HG02973 (cell line): Measurements from ENCODE around the gene NMD3.

Source experiments
- ATAC-seq: cut with Tn5 transposase; IDR thresholded peaks from one replicate; pipeline ENCODE4 v1.9.1; 2021; ENCODE audit warnings: moderate library complexity; ENCODE audit not compliant: unreplicated experiment

Gene NMD3

DNA sequence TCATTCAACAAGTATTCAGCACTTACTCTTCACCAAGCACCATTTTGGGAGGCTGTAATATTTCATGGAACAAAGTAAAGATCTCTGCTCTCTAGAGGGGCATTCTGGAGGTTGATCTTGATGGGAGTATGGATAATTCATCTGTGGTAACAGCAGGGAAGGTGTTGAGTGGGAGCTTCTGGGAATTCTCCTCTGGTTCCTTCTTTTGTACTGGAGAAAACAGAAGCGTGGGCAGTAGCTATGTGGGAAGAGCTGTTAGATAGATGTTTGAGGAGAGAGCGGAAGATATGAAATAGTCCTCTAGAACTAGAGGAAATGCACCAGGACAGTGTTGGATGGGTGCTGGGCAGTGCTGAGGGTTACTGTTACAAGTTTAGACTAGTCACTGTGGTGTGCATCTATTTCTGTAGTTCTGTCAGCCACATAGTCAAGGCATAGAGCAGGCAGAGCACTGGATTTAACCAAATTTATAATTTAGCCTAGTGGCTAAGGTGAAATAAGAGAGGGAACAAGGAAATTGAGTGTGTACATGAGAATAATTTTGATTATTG, 9.6 kb downstream of the NMD3 start:
- no peak for ATAC-seq

DNA sequence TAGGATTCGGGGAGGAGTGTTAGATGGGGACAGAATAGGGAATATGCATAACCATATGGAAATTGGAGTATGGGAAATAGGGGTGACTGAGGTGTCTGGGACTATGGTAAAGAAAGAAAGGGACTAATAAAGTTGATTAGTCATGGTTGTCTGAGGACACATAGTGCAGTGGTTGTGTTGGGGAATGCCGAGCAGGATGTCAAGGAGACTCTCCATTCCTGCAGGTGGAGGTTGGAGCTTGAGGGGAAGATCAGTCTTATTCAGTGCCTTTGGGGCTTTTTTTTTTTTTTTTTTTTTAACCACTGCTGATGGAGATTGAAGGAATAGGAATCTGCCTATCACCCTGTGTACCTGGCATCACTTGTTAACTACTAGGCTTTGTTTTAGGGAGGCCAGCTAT, 10.8 kb downstream of the NMD3 start:
- ATAC-seq, result no peak

DNA sequence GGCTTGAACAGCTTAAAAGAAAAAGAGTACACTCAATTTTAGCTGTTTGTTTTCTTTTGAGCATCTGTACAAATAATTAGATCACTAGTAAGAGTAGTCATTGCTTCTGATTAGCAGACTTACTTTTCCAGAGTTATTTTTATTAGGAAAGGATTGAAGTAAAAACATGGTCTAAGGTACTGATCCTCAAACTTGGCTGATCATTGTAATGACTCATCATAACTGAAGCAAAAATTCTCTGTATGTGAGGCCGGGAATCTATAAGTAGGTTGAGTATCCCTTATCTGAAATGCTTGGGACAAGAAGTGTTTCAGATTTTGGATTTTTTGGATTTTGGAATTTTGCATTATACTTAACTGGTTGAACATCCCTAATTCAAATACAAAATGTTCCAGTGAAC, 12.4 kb downstream of the NMD3 start:
- no peak for ATAC-seq

DNA sequence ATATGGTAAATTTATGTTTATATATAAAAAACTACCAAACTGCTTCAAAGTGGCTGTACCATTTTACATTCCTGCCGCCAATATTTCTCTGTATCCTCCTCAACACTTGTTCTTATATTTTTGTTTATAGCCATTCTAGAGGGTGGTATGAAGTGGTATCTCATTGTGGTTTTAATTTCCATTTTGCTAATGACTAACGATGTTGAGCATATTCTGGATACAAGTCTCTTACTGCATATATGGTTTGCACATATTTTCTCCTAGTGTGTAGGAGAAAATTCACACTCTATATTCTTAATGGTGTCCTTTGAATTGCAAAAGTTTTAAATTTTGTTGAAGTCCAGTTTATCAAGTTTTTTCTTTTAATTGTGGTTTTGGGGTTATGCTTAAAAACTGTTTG, 15.1 kb downstream of the NMD3 start:
- ATAC-seq, result no peak

DNA sequence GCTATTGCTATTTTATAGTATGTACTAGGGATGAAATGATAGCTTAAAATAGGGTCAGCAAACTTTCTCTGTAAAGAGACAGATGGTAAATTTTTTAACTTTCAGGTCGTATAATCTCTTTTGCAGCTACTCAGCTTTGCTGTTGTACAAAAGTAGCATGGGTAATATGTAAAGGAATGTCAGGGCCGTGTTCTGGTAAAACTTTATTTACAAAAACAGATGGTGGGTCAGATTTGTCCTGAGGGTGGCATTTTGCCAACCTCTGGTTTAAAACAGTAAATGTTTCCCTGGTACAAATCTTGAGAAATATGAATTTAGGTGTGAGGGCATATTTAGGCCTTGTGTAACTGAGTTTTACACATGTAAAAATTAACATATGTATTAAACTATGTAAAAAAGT, 18.6 kb downstream of the NMD3 start:
- ATAC-seq, result no peak

DNA sequence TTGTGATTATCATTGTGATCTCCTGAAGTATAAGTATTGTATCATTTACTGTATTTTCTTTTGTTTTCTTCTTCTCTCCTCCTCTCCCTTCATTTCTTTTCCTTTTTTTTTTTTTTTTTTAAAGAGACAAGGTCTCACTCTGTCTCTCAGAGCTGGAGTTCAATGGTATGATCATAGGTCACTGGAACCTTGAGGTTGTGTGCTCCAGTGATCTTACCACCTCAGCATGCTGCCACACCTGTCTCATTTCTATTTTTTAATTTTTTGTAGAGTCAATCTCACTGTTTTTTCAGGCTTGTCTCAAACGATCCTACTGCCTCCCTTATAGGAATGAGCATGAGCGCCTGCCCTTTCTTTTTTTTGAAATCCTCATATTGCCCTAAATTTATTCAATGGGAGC, 23.4 kb downstream of the NMD3 start:
- ATAC-seq, result no peak

DNA sequence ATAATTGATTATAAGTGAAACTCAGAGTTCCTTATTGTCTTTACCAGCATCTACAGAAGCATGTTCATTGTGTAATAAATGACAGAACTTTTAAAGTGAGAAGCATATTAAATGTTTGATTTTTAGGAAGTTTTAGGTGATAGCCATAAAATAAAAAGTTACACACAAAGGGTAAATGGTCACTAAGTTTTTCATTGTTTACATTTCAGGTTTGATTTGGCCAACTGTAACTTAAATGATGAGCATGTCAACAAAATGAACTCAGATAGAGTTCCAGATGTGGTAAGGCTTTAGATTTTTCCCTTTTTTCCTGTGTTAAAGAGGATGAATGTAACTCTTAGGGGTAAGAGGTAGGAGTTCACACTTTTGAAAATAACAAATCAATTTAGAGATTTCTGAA, 25.9 kb downstream of the NMD3 start:
- ATAC-seq, result no peak

DNA sequence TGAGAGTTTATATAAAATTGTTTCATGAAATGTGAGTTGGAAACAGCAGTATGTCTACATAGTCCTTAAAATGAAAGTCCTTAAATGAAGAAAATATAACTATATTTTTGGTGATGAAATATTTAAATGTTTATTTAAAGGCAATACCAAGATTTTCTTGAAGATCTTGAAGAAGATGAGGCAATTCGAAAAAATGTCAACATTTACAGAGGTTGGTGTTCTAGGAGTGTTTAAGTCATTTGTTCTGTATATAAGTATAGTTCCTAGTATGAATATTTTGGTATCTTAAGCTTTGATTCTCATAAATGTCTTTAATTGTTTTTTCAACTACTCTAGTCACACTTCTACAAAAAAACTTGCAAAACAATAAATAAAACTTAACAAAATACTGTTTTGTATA, 29.0 kb downstream of the NMD3 start:
- ATAC-seq, result no peak

DNA sequence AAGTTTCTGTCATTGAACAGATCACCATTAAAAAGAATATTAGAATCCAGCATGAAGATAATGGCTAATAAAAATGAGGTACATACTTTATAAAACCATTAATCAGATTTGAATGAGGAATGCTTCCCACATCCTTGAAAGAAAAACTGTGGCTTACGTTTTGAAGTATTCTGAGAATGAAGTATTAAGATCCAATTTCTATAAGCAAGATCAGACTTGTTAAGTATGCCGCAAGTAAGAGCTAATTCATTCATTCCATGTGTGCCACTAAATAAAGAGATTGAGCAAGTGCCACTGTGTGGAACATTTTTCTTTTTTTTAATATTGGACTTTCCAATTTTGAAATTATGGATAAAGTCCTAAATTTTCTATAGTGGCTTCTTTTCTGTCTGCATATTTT, 30.6 kb downstream of the NMD3 start:
- ATAC-seq, result no peak

DNA sequence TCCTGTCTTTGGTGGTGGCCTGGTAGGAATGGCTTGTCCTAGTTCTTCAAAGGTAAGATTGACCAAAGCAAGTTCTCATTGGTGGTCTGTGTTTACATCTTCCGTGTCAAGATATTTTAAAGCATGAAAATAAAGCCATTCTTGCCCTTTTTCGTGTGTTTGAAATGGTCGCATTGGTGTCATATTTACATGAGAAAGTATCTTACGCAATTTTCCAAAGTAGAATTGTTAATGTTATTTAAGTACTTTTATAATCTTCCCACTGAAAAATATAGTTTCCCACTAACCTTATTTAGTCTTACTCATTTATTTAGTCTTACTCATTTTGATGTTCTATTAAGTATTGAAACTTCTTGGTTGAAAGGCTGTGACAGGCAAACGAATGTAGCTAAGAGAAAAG, 31.0 kb downstream of the NMD3 start:
- ATAC-seq, result no peak

DNA sequence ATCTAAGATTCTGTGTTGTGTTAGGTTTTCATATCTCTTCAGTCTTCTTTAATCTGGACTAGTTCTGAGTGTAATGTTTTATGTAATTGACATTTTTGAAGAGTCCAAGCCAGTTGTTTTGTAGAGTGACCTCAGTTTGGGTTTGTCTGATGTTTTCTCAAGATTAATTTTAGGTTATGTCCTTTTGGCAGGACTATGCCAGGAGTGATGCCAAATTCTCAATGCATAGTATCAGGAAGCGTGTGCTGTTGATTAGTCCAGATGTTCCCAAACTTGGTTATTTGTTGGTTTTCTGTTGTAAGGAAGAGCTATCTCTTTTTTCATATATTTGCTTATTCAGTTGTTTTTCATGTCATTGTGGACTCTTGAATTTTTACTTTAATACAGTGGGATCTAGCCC, 32.6 kb downstream of the NMD3 start:
- no peak for ATAC-seq

DNA sequence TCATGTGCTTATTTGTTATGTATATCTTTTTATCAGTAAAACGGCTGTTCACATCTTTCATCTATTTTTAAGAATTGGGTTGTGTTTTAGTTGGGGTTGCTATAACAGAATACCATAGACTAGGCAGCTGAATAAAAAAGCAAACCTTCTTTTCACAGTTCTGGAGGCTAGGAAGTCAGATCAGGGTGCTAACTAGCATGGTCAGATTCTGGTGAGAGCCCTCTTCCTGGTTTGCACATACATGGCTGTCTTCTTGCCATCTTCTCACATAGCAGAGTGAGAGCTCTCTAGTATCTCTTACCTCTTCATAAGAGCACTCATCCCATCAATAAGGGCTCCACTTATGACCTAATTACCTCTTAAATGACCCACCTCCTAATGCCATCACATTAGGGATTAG, 33.8 kb downstream of the NMD3 start:
- no peak for ATAC-seq

DNA sequence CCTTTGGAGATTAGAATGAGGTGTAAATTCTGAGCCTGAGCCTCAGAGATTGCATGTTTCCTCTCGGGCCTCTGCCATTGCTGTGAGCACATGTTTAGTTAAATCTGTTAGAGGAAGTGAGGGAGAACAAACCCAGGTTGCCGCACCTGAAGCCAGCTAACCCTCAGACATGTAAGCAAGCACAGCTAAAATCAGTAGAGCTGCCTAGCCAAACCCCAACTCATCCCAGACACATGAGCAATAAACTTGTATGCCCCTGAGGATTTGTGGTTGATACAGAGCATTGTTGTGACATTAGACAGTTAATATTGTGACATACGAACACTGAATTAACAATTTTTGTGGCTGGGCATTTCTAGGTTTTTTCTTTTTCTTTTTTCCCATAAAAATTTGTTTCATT, 41.9 kb downstream of the NMD3 start:
- no peak for ATAC-seq

DNA sequence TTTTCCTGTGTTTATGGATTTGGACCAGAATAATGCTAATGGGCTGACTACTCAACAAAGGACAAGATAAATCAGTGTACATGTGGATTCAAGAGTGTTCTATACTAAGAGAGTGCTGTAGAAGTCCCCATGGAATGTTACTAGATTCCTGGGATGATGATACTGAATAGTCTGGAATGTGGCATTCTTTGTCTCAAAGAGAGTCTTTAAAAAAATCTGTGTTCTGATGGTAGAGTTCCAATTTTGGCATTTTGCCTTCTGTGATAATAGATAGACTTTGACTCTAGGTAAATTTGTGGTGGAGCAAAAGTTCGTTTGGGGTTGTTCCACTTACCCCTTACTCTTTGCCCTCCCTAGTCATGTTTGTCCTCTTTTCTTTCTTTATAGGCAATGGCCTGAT, 43.7 kb downstream of the NMD3 start:
- no peak for ATAC-seq

DNA sequence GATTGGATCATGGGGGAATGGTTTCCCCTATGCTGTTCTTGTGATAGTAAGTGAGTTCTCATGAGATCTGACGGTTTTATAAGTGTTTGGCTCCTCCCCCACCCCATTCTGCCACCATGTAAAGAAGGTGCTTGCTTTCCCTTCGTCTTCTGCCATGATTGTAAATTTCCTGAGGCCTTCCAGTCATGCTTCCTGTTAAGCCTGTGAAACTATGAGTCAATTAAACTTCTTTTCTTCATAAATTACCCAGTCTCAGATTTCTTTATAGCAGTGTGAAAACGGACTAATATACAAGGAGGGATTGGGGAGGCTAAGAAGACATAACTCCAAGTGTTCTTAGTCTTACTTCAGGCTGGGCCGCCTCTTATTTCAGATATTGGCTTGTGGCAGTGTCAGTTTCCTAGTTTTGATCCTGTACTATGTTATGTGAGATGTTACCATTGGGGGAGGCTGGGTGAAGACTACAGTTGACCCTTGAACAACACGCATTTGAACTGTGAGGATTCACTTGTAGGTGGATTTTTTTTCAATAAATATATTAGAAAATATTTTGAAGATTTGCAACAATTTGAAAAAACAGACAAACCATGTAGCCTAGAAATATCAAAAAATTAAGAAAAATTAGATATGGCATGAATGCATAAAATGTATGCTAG, 44.9 kb downstream of the NMD3 start:
- no peak for ATAC-seq

DNA sequence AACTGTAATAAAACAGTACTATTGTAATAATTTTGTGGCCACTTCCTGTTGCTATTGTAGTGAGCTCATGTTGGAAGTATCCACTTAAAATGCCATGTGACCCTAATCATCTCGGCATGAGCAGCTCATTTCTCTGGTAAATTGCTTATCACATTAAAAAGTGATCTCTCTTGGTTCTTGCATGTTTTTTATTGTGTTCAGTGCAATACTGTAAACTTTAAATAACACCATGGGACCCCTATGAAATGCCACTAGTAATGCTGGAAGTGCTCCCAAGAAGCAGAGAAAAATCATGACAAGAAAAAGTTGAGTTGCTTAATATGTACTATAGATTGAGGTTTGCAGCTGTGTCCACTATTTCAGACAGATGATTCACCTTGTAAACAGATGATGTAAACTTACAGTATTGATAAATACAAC, 45.6 kb downstream of the NMD3 start:
- no peak for ATAC-seq

DNA sequence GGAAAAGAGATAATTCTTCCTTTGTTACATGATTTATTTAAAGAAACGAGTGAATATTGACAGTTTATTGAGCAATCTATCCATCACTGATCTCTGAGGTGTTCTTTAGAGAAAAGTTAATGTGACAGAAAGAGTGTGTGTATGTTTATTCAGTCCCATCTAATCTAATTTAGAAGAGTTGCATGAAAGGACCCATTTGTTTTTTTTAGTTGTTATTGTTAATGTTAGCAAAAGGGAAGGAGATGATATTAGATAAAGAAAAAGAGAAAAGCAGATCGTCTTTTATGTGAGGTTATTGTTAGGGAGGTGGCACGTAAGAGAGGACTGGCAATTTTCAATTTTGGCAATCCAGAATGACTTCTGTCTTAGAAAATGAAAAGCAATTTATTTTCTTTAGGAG, 46.5 kb downstream of the NMD3 start:
- no peak for ATAC-seq

DNA sequence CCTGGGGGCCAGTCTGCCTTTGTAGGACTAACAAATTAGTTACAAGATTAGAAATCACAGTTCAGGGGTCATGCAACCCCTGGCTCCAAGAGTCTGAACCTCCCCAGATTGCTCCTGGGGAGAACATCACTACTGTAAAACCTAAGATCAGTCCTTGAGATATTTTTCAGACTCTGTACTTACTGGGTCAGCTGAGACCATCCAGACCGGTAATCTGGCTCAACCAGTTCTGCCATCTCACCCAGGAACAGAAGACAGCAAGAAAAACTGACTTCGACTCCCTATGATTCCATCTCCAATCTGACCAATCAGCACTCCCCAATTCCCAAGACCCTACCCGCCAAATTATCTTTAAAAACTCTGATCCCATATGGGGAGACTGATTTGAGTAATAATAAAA, 47.5 kb downstream of the NMD3 start:
- no peak for ATAC-seq

DNA sequence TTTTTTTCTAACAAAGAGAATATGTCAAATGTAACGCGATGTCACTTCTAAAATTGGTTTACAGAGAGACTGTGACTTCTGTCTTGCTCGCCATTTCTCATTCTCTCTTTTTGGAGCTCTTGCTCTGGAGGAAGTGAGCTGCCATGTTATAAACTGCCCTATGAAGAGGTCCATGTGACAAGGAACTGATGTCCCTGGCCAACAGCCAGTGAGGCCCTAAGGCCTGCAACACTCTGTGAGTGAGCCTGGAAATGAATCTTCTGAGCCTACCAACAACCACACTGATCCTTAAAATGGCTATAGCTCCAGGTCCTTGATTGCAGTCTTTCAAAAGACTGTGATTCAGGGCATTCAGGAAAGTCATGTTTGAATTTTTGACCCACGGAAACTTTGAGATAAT, 49.9 kb downstream of the NMD3 start:
- no peak for ATAC-seq

DNA sequence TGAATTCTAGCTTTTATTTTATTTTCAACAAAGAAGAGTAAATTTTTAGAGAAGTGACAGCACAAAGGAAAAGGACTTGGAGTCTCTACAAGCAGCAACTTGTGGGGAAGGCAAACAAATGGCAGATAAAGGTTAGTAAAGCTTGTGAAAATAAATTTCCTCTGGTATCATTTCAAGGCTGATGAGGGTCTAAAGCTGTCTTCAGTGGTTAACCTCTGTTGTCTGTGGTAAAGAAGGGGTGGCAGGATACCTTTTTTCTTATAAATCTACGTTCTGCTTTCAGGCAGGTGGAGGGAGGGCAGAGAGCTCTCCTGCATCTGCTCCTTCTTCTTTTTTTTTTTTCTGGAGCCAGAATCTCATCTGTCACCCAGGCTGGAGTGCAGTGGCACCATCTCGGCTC, 50.5 kb downstream of the NMD3 start:
- no peak for ATAC-seq

DNA sequence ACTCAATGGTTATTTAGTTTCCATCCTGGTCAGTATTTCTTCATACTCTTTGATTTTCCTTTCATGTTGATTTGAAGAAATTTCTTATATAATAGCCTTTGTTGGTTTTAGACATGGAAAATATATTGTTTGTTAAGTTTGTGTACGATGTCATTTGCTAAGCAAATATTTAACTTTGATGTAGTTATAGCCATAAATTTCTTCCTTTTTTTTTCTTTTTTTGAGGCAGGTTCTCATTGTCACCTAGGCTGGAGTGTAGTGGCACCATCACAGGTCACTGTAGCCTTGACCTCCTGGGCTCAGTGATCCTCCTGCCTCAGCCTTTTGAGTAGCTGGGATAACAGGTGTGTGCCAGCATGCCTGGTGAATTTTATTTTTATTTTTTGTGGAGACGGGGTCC, 51.4 kb downstream of the NMD3 start:
- ATAC-seq, result no peak

DNA sequence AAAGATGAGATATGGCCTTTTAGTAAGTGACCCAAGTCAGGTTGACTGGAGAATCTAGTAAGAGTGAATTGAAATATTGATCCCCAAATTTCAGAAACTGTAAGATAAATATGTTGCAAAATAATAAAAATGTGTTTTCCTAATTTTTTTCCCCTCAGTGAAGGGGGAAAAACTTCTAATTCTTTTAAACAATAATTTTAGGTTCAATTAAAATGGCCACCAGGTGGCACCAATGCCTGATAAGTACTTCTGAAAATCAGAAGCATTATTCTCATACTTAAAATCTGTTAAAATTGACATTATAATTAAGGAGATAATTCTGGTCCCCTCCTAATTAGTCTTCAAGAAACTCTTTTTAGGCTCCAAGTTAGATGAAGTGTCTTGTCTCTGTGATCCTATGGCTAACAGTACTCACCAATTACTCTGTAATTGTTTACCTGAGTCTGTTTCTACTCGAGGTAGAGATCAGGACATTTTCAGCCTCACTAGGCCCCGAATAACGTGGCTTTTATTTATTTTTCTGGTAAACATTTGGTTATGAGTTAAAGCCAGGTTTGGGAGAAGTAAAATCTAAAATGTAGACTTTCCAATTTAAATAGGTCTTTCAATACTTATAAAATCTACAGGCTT, 52.6 kb downstream of the NMD3 start:
- ATAC-seq, result no peak
